ENCODE data around the gene SYF2. TPM values are rescaled to one million over a fixed set of nuclear protein-coding genes. Genes with fewer than 3 reads are reported as not detected.
A peak's percentile ranks its signal among the peaks of the same experiment; 100 is the strongest.

The SYF2 gene
- total and polyA plus RNA-seq, 2 of the 13 experiments (the other 11 are each of a cell fraction or from before 2014, with no cell fraction given): 17.8 to 34.1 TPM

- TF ChIP-seq ZNF318 (CRISPR knock-in tag; IDR thresholded peaks at IDR 0.05) (no peak), GRHL1 (CRISPR knock-in tag; conservative IDR thresholded peaks at IDR 0.05) (no peak), HNF4A (CRISPR knock-in tag; IDR thresholded peaks at IDR 0.05) (no peak), ATF2 (CRISPR knock-in tag; IDR thresholded peaks at IDR 0.05) (0 out of 2 replicates have a peak, but pooled peaks have one; percentile 37), LCORL (IDR thresholded peaks at IDR 0.05) (no peak), LCORL (CRISPR knock-in tag; IDR thresholded peaks at IDR 0.05) (no peak), CCAR2 (optimal IDR thresholded peaks at IDR 0.05; ENCODE audit: low read depth, low read length) (no peak), ZNF543 (CRISPR knock-in tag; IDR thresholded peaks at IDR 0.05) (no peak), YEATS2 (CRISPR knock-in tag; IDR thresholded peaks at IDR 0.05; ENCODE audit: borderline replicate concordance) (peak; percentile 91), PAWR (CRISPR knock-in tag; IDR thresholded peaks at IDR 0.05; ENCODE audit: borderline replicate concordance) (no peak), NCOR1 (IDR thresholded peaks at IDR 0.05; ENCODE audit: borderline replicate concordance, low read length) (no peak; the same call in 1 of the 2 replicates), HNRNPUL1 (IDR thresholded peaks at IDR 0.05; ENCODE audit: low read depth, low read length) (no peak), EED (CRISPR knock-in tag; IDR thresholded peaks at IDR 0.05) (peak; percentile 56; the same call in 1 of the 2 replicates), ISX (CRISPR knock-in tag; conservative IDR thresholded peaks at IDR 0.05) (no peak)
Observed at GRCh38 chr1:25232027-25232865, at the start of gene SYF2 (continued).

Measured in HepG2 (cell line).